Tibial artery (tissue), 4 donors: ENCODE measurements around the gene C6orf15.

Experiments used
- DNase-seq, 2 donors: peaks; one replicate each; pipeline ENCODE4 v3.0.0-alpha.2; 2019
- H3K27ac ChIP-seq, 2 donors: fragments of 200-600 bp; sonication (generic) in 1 of 2; 1 replicate in 1 of 2; 2 replicates in 1 of 2; pipeline ENCODE4 v1.5.1; 2018 to 2019; ENCODE audit warnings: mild to moderate bottlenecking in 1 of 2
- H3K27me3 ChIP-seq, 2 donors: fragments of 200-600 bp; sonication (generic) in 1 of 2; one replicate each; pipeline versions ENCODE4 v1.5.1 to v1.6.0; 2016 to 2019
- H3K36me3 ChIP-seq, 3 donors: fragments of 200-600 bp; sonication (generic) in 2 of 3; one replicate each; pipeline ENCODE4 v1.5.1; 2016 to 2019; ENCODE audit warnings: mild to moderate bottlenecking in 2 of 3
- H3K4me1 ChIP-seq, 4 donors: fragments of 200-600 bp; sonication (generic) in 2 of 4; 1 replicate in 3 of 4; 2 replicates in 1 of 4; pipeline ENCODE4 v1.5.1; 2016 to 2019
- H3K4me3 ChIP-seq, 2 donors: fragments of 200-600 bp; sonication (generic) in 1 of 2; 1 replicate in 1 of 2; 2 replicates in 1 of 2; pipeline ENCODE4 v1.5.1; 2018 to 2019; ENCODE audit warnings: mild to moderate bottlenecking in 2 of 2
- H3K9me3 ChIP-seq, 3 donors: fragments of 200-600 bp; sonication (generic) in 1 of 3; one replicate each; pipeline ENCODE4 v1.5.1; 2016 to 2019
- CTCF ChIP-seq, 2 experiments: fragments of 200-600 bp in 1 of 2; fragments of 450-650 bp in 1 of 2; IDR thresholded peaks; one replicate each; pipeline ENCODE4 v1.5.1; 2017 to 2019; ENCODE audit warnings: antibody characterized with exemption in 2 of 2, mild to moderate bottlenecking in 1 of 2, moderate library complexity in 1 of 2
- intact Hi-C: fragments of 100-400 bp; cut with DNase I; formaldehyde crosslinking; loops from one replicate; pipeline ENCODE4 v1.15.0; 2023; ENCODE audit warnings: low total_unique reads

The C6orf15 gene

GRCh38 chr6:31098449-31098938 is 13.9 kb downstream of the C6orf15 start:
- intact Hi-C loops = no loop called here
- Histone ChIP-seq H3K9me3 (no peaks in the 10 kb centered on the region), H3K27ac (no peak overlapping the region), H3K27me3 (peaks cover 0 to 14% of the 10 kb centered on the region in 2 donors), H3K4me3 (no peak overlapping the region), H3K4me1 (no peaks in the 10 kb centered on the region), H3K36me3 (no peaks in the 10 kb centered on the region)
- no peak for TF ChIP-seq CTCF (IDR thresholded peaks at IDR 0.05)
- DNase-seq = no peak

- H3K27me3 ChIP-seq = peaks cover 0 to 5% of the 10 kb centered on the region in 2 donors
- H3K27ac ChIP-seq = no peak overlapping the region
- H3K4me3 ChIP-seq = no peak overlapping the region
- H3K9me3 ChIP-seq = no peaks in the 10 kb centered on the region
- no peaks in the 10 kb centered on the region for H3K4me1 ChIP-seq
- intact Hi-C loops = no loop called here
- H3K36me3 ChIP-seq = no peaks in the 10 kb centered on the region
- no peak for DNase-seq
- TF ChIP-seq CTCF (IDR thresholded peaks at IDR 0.05) = no peak
These were observed 15.7 kb downstream of the C6orf15 start for GRCh38 chr6:31096656-31097055.

GRCh38 chr6:31096215-31096614 is 16.2 kb downstream of the C6orf15 start:
- no peak overlapping the region for H3K4me3 ChIP-seq
- H3K4me1 ChIP-seq = no peaks in the 10 kb centered on the region
- intact Hi-C loops = no loop called here
- H3K9me3 ChIP-seq = no peaks in the 10 kb centered on the region
- peaks cover 0 to 5% of the 10 kb centered on the region in 2 donors for H3K27me3 ChIP-seq
- no peak for TF ChIP-seq CTCF (IDR thresholded peaks at IDR 0.05)
- DNase-seq = no peak
- H3K36me3 ChIP-seq = no peaks in the 10 kb centered on the region
- no peak overlapping the region for H3K27ac ChIP-seq

- Histone ChIP-seq H3K4me1 (no peaks in the 10 kb centered on the region), H3K4me3 (no peak overlapping the region), H3K27me3 (peaks cover 0 to 5% of the 10 kb centered on the region in 2 donors), H3K27ac (no peak overlapping the region), H3K9me3 (no peaks in the 10 kb centered on the region), H3K36me3 (no peaks in the 10 kb centered on the region)
- DNase-seq = no peak
- TF ChIP-seq CTCF (IDR thresholded peaks at IDR 0.05) = no peak
- intact Hi-C loops = no loop called here
These were observed 17.9 kb downstream of the C6orf15 start for GRCh38 chr6:31094389-31094881.

- Histone ChIP-seq H3K9me3 (no peaks in the 10 kb centered on the region), H3K4me3 (no peak overlapping the region), H3K27ac (no peak overlapping the region)
These were observed 19.4 kb downstream of the C6orf15 start for GRCh38 chr6:31092769-31093505.

More at GRCh38 chr6:31092769-31093505, 19.4 kb downstream of the C6orf15 start:
- Histone ChIP-seq H3K4me1 (no peaks in the 10 kb centered on the region), H3K36me3 (no peaks in the 10 kb centered on the region), H3K27me3 (peaks cover 0 to 5% of the 10 kb centered on the region in 2 donors)
- intact Hi-C loops = no loop called here
- TF ChIP-seq CTCF (IDR thresholded peaks at IDR 0.05) = no peak
- DNase-seq = no peak
